Neural cell (in vitro differentiated cells): ENCODE measurements around the gene ADAM10.

ENCODE experiments used
- CTCF ChIP-seq: fragments of 450-650 bp; IDR thresholded peaks from 2 replicates; pipeline ENCODE4 v1.5.1; 2014; ENCODE audit warnings: antibody characterized with exemption, mild to moderate bottlenecking, moderate library complexity; ENCODE audit not compliant: poor library complexity, severe bottlenecking
- EP300 ChIP-seq: fragments of 450-650 bp; conservative IDR thresholded peaks from 2 replicates; pipeline ENCODE4 v1.6.1; 2014; ENCODE audit warnings: antibody characterized with exemption, mild to moderate bottlenecking, moderate library complexity; ENCODE audit not compliant: poor library complexity, severe bottlenecking
- POLR2AphosphoS5 ChIP-seq: IDR thresholded peaks from 2 replicates; pipeline ENCODE4 v1.6.1; 2012
- SMC3 ChIP-seq: fragments of 450-650 bp; conservative IDR thresholded peaks from 2 replicates; pipeline ENCODE4 v1.6.1; 2014; ENCODE audit warnings: antibody characterized with exemption, mild to moderate bottlenecking, moderate library complexity; ENCODE audit not compliant: poor library complexity
- TAF1 ChIP-seq: IDR thresholded peaks from 2 replicates; pipeline ENCODE4 v1.6.1; 2012; ENCODE audit warnings: low read depth

GRCh38 chr15:58616171-58616570, 133.3 kb downstream of the ADAM10 start:
- TF ChIP-seq EP300 (no peak), CTCF (no peak), SMC3 (no peak), TAF1 (no peak), POLR2AphosphoS5 (no peak)
